HG02763 (cell line): ENCODE measurements around the gene KIF3A.

Experiments
- ATAC-seq: cut with Tn5 transposase; IDR thresholded peaks from one replicate; pipeline ENCODE4 v1.9.1; 2021; ENCODE audit warnings: mild to moderate bottlenecking, moderate library complexity; ENCODE audit not compliant: unreplicated experiment

KIF3A gene

DNA sequence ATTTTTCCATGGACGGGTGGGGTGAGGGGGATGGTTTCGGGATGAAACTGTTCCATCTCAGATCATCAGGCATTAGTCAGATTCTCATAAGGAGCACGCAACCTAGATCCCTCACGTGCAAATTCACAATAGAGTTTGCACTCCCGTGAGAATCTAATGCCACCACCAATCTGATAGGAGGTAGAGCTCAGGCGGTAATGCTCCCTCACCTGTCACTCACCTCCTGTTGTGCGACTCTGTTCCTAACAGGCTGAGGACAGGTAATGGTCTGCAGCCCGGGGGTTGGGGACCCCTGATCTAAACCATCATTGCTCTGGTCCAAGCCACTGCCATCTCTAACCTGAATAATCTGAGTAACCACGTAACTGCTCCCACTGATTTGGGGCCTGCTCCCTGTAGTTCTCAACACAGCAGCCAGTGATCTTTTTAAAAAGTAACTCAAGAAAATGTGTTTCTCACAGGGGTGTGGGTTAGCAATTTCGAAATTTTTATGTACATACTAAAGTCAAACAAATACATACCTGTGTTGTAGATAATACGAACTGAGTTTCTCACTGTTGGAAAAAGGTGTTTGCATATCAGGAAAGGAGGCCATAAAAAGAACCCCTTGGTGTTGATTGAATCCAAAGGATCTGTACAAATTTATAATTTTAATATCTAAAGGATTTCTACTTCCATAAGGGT lies 90.6 kb downstream of the KIF3A start:
- no peak for ATAC-seq

DNA sequence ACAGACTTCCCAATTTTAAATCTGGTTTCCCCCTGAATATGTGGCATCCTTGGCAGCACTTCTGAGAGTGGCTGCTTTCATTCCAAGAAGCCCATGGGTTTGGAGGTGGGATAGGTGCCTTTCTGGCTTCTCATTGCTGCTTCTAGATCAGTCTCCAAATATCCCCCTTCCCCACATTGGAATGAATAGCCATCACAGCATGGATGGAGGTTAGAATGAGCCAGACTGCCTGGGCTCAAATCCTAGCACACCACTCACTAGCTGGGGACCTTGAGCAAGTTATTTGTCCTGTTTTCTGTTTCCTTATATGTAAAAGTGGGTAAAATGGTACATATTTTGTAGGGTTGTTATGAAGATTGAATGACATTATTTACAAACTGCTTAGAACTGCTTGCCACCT lies 93.2 kb downstream of the KIF3A start:
- no peak for ATAC-seq
